Measurements from ENCODE around the gene GRK5.
"Not testable (repeated sequence)": the region's sequence is repeated elsewhere in the genome, so short reads cannot be mapped to it uniquely, and the experiment has no call there.

GRCh38 chr10:119239015-119239414, 31.6 kb downstream of the GRK5 start:
- not testable (repeated sequence) for TF ChIP-seq POLR2AphosphoS5 (IDR thresholded peaks at IDR 0.05; ENCODE audit: borderline replicate concordance, low read depth, low read length); EZH2 (IDR thresholded peaks at IDR 0.05); FOXP2 (optimal IDR thresholded peaks at IDR 0.05; ENCODE audit: control extremely low read depth, extremely low read length, insufficient read depth)
